Epithelial cell of proximal tubule (primary cell): ENCODE data around the gene PDZD4. TPM values are rescaled to one million over a fixed set of nuclear protein-coding genes. Genes with fewer than 3 reads are reported as not detected.

Experiments
- DNase-seq: peaks from one replicate; pipeline ENCODE4 v3.0.0-alpha.2; 2011; ENCODE audit warnings: low read depth
- H3K4me3 ChIP-seq: 2 replicates; pipeline ENCODE4 v1.5.1; 2011; ENCODE audit warnings: low read depth, mild to moderate bottlenecking, low read length
- CTCF ChIP-seq: conservative IDR thresholded peaks from 2 replicates; pipeline ENCODE4 v1.5.1; 2012; ENCODE audit warnings: low read depth, mild to moderate bottlenecking, low read length
- total RNA-seq: library from RNA; depleted of rRNA; stranded (reverse); fragments of >200 nt; gene quantifications from 2 replicates; pipeline ENCODE4 v1.2.3, GENCODE V29; 2015

The PDZD4 gene
- total RNA-seq, 1 donor from 2014 or later = 0.17 TPM

GRCh38 chrX:153866302-153867019 is 36.1 kb upstream of the PDZD4 start:
- no peak overlapping the region for H3K4me3 ChIP-seq
- no peak for DNase-seq
- TF ChIP-seq CTCF = no peak

- no peak for DNase-seq
Measured at GRCh38 chrX:153865685-153866084, 35.3 kb upstream of the PDZD4 start.

GRCh38 chrX:153865321-153865580 is 34.9 kb upstream of the PDZD4 start:
- TF ChIP-seq CTCF = no peak
- no peak for DNase-seq
- H3K4me3 ChIP-seq = no peak overlapping the region

More at GRCh38 chrX:153865685-153866084, 35.3 kb upstream of the PDZD4 start:
- no peak overlapping the region for H3K4me3 ChIP-seq
- TF ChIP-seq CTCF = no peak

- TF ChIP-seq CTCF = no peak
- no peak for DNase-seq
- no peak overlapping the region for H3K4me3 ChIP-seq
Measured at GRCh38 chrX:153864561-153865320, 34.4 kb upstream of the PDZD4 start.

GRCh38 chrX:153864101-153864500 is 33.8 kb upstream of the PDZD4 start:
- TF ChIP-seq CTCF = no peak
- no peak overlapping the region for H3K4me3 ChIP-seq
- no peak for DNase-seq

GRCh38 chrX:153863251-153863991 is 33.1 kb upstream of the PDZD4 start:
- H3K4me3 ChIP-seq = no peak overlapping the region
- DNase-seq = no peak
- TF ChIP-seq CTCF = no peak
